ENCODE measurements around the gene OSBPL10.

- TF ChIP-seq PATZ1 (CRISPR knock-in tag; IDR thresholded peaks at IDR 0.05; ENCODE audit: borderline replicate concordance), result no peak
- no peak for TF ChIP-seq ARNTL (CRISPR knock-in tag; IDR thresholded peaks at IDR 0.05; ENCODE audit: borderline replicate concordance, low read depth)
- TF ChIP-seq RARB (CRISPR knock-in tag; IDR thresholded peaks at IDR 0.05), result no peak
- no peak for TF ChIP-seq TCF4 (CRISPR knock-in tag; IDR thresholded peaks at IDR 0.05; ENCODE audit: borderline replicate concordance)
- TF ChIP-seq ZFP30 (CRISPR knock-in tag; IDR thresholded peaks at IDR 0.05), result no peak
- no peak for TF ChIP-seq CREB5 (CRISPR knock-in tag; IDR thresholded peaks at IDR 0.05; ENCODE audit: low read depth)
- TF ChIP-seq ESRRG (CRISPR knock-in tag; IDR thresholded peaks at IDR 0.05), result no peak
- TF ChIP-seq GLIS3 (CRISPR knock-in tag; IDR thresholded peaks at IDR 0.05), result no peak
- TF ChIP-seq, protein P1, sequence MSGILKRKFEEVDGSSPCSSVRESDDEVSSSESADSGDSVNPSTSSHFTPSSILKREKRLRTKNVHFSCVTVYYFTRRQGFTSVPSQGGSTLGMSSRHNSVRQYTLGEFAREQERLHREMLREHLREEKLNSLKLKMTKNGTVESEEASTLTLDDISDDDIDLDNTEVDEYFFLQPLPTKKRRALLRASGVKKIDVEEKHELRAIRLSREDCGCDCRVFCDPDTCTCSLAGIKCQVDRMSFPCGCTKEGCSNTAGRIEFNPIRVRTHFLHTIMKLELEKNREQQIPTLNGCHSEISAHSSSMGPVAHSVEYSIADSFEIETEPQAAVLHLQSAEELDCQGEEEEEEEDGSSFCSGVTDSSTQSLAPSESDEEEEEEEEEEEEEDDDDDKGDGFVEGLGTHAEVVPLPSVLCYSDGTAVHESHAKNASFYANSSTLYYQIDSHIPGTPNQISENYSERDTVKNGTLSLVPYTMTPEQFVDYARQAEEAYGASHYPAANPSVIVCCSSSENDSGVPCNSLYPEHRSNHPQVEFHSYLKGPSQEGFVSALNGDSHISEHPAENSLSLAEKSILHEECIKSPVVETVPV (CRISPR knock-in tag; IDR thresholded peaks at IDR 0.05), result no peak
- TF ChIP-seq ZFP3 (CRISPR knock-in tag; IDR thresholded peaks at IDR 0.05), result no peak
- TF ChIP-seq SNAI2 (CRISPR knock-in tag; IDR thresholded peaks at IDR 0.05), result no peak
- TF ChIP-seq TOX (CRISPR knock-in tag; IDR thresholded peaks at IDR 0.05; ENCODE audit: borderline replicate concordance), result no peak
- no peak for TF ChIP-seq PPARA (CRISPR knock-in tag; IDR thresholded peaks at IDR 0.05; ENCODE audit: borderline replicate concordance)
Observed at GRCh38 chr3:31945738-31946052, 35.4 kb downstream of the OSBPL10 start.

Data from SK-N-SH treated with all-trans-retinoic acid at 6 μM for 48 hours (cell line).